ENCODE measurements around the gene MYRFL. TPM values are rescaled to one million over a fixed set of nuclear protein-coding genes. Genes with fewer than 3 reads are reported as not detected.
"Not testable (repeated sequence)": the region's sequence is repeated elsewhere in the genome, so short reads cannot be mapped to it uniquely, and the experiment has no call there.

The MYRFL gene
- total RNA-seq, 1 experiment from 2014 or later: not detected

DNA sequence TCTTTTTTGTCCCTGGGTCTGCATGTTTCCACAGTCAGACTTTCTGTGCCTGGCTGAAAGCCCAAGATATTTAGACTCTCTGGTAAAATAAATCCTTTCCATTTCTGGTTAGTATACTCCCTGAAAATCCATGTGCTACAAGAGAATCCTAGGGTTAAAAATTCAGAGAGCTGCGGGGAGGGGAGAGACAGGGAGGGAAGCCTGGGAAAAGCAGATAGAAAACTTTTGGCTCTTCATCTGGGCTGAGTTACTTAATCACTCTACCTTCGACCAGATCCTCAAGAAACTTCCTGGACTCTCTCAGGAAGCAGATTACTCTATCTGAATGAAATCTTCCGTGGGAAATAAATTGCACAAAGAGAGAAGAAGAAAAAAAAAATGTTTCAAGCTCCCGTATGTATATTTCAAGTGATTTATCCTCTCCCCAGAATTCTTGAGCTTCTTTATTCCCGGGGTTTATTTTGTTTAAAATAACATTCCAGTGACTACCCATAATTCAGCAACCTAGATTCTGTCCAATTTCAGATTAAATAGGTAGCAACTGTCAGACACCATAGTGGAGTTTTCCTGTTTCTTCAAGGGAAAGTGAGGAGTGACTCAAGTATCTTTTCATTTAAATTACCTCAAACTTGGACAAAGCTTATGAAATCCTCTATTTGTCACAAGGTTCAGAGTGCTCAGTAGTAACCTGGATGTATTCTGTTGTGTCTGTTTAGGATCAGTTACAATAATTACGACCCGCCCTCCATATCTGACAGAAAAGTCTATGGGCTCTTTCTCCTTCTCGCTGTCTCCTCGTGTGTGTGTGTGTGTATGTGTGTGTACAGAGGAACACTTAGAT lies 163.7 kb downstream of the MYRFL start:
- Histone ChIP-seq H3K79me2 (ENCODE audit: low read depth) (no peaks in the 10 kb centered on the region), H3K4me1 (replicated peaks; ENCODE audit: insufficient read depth) (peaks cover 23% of the 10 kb centered on the region), H3F3A (ENCODE audit: insufficient read depth, low read depth) (peaks cover 17% of the 10 kb centered on the region; the same call in 1 of the 2 replicates), H3K4me2 (peak overlapping the region; percentile 60), H3K4me3 (peak overlapping the region; percentile 17; the same call in 1 of the 2 replicates), H3K9me3 (ENCODE audit: insufficient read depth, low read depth) (no peaks in the 10 kb centered on the region), H4K20me1 (ENCODE audit: insufficient read depth) (no peaks in the 10 kb centered on the region), H3K27me3 (ENCODE audit: insufficient read depth, low read depth) (no peaks in the 10 kb centered on the region), H2AFZ (peak overlapping the region; percentile 84), H3K9me2 (ENCODE audit: insufficient read depth) (no peaks in the 10 kb centered on the region), H3K36me3 (ENCODE audit: low read depth) (no peaks in the 10 kb centered on the region), H3K27ac (peak overlapping the region; percentile 88)
- no peak for TF ChIP-seq EZH2 (IDR thresholded peaks at IDR 0.05; ENCODE audit: low read depth)
- TF ChIP-seq, protein P1, sequence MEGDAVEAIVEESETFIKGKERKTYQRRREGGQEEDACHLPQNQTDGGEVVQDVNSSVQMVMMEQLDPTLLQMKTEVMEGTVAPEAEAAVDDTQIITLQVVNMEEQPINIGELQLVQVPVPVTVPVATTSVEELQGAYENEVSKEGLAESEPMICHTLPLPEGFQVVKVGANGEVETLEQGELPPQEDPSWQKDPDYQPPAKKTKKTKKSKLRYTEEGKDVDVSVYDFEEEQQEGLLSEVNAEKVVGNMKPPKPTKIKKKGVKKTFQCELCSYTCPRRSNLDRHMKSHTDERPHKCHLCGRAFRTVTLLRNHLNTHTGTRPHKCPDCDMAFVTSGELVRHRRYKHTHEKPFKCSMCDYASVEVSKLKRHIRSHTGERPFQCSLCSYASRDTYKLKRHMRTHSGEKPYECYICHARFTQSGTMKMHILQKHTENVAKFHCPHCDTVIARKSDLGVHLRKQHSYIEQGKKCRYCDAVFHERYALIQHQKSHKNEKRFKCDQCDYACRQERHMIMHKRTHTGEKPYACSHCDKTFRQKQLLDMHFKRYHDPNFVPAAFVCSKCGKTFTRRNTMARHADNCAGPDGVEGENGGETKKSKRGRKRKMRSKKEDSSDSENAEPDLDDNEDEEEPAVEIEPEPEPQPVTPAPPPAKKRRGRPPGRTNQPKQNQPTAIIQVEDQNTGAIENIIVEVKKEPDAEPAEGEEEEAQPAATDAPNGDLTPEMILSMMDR (conservative IDR thresholded peaks at IDR 0.05): no peak
- no TSS peak for BruUV-seq (replicated peaks)
- DNase-seq: no peak
- ChIA-PET POLR2A (ENCODE audit: unreplicated experiment) (interaction anchor here (0.7 kb wide), 3 partner anchors 10 to 441 kb away, joined by 5 to 8 read pairs (median 6); no protein-coding TSS in a partner anchor), CTCF (no interaction called here)
- intact Hi-C loops (cut with micrococcal nuclease; ENCODE audit: unreplicated experiment): loop anchor here (10.0 kb wide), 1 partner anchor 116 kb away; no protein-coding TSS in a partner anchor

DNA sequence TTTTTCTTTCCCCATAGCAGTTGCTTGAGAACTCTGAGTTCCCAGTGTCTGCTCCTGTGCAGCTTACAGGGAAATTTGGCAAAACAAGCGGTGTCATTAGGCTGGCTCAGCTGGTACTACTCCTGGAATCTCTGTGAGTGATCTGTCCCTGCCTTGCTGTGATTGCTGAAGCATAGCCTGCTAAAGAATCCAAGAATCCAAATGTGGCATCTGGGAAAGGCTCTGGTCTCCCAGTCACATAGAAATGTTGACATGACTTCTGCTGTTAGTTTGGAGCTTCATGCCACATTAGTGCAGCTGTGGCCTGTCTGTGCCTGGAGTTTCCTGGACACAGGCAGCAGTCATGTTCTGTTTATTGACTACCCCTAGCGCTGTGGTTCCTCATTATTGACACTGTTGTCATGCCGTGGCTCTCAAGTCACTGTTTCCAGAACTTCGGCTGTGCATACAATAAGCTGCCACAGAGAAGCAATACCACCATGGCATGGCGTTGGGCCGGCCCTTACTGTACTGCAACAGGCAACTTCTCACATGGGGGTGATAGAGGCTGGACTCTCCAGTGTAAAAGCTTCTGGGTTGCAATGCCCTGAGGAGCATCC lies 166.8 kb downstream of the MYRFL start:
- no peak for TF ChIP-seq EZH2 (IDR thresholded peaks at IDR 0.05; ENCODE audit: low read depth)

DNA sequence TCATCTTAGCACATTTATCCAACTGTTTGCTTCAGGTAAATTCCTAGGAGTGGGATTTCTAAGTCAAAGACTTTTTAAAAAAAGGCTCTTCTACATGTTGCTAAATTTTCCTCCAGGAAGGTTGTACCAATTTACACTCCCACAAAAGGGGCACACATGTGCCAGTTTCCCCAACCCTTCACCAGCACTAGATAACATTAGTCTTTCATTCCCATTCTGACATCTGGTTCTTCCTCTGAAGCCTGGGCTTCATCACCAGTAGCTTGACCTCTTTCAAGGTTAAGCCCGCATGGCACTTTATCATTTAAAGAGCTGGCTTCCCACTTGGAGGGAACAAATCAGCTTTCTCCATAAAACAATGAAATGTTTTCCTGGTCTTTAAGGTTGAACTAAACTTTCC lies 168.4 kb downstream of the MYRFL start:
- no peaks in the 10 kb centered on the region for H3K79me2 ChIP-seq (ENCODE audit: low read depth)
- no peaks in the 10 kb centered on the region for H3K27me3 ChIP-seq (ENCODE audit: insufficient read depth, low read depth)
- peaks cover 8% of the 10 kb centered on the region for H3K4me1 ChIP-seq (replicated peaks; ENCODE audit: insufficient read depth)
- CTCF ChIA-PET: no interaction called here
- H3K4me3 ChIP-seq: no peak overlapping the region
- no peak overlapping the region for H2AFZ ChIP-seq
- H3K4me2 ChIP-seq: no peak overlapping the region
- no peak for DNase-seq
- peaks cover 5% of the 10 kb centered on the region; the same call in 1 of the 2 replicates for H3F3A ChIP-seq (ENCODE audit: insufficient read depth, low read depth)
- no peaks in the 10 kb centered on the region for H3K36me3 ChIP-seq (ENCODE audit: low read depth)
- no peaks in the 10 kb centered on the region for H3K9me2 ChIP-seq (ENCODE audit: insufficient read depth)
- intact Hi-C loops (cut with micrococcal nuclease; ENCODE audit: unreplicated experiment): no loop called here
- no peaks in the 10 kb centered on the region for H3K9me3 ChIP-seq (ENCODE audit: insufficient read depth, low read depth)
- no peak overlapping the region for H3K27ac ChIP-seq
- TF ChIP-seq, protein P1 (conservative IDR thresholded peaks at IDR 0.05): no peak
- no peak for TF ChIP-seq EZH2 (IDR thresholded peaks at IDR 0.05; ENCODE audit: low read depth)
- POLR2A ChIA-PET (ENCODE audit: unreplicated experiment): no interaction called here
- BruUV-seq (replicated peaks): no TSS peak
- no peaks in the 10 kb centered on the region for H4K20me1 ChIP-seq (ENCODE audit: insufficient read depth)

More for the DNA sequence above, 166.8 kb downstream of the MYRFL start:
- no peaks in the 10 kb centered on the region for H3K27me3 ChIP-seq (ENCODE audit: insufficient read depth, low read depth)
- peaks cover 23% of the 10 kb centered on the region for H3K4me1 ChIP-seq (replicated peaks; ENCODE audit: insufficient read depth)
- no peaks in the 10 kb centered on the region for H3K9me2 ChIP-seq (ENCODE audit: insufficient read depth)
- ChIA-PET POLR2A (ENCODE audit: unreplicated experiment) (interaction anchor here (0.6 kb wide), 1 partner anchor 63 kb away, joined by 5 read pairs; no protein-coding TSS in a partner anchor), CTCF (interaction anchor here (0.6 kb wide), 1 partner anchor 16 kb away, joined by 3 read pairs; no protein-coding TSS in a partner anchor)
- no peak overlapping the region for H2AFZ ChIP-seq
- H3K27ac ChIP-seq: no peak overlapping the region
- H4K20me1 ChIP-seq (ENCODE audit: insufficient read depth): no peaks in the 10 kb centered on the region
- no peak for DNase-seq
- H3K9me3 ChIP-seq (ENCODE audit: insufficient read depth, low read depth): no peaks in the 10 kb centered on the region
- no peaks in the 10 kb centered on the region for H3K79me2 ChIP-seq (ENCODE audit: low read depth)
- H3K4me3 ChIP-seq: no peak overlapping the region
- intact Hi-C loops (cut with micrococcal nuclease; ENCODE audit: unreplicated experiment): no loop called here
- H3F3A ChIP-seq (ENCODE audit: insufficient read depth, low read depth): peaks cover 17% of the 10 kb centered on the region; the same call in 1 of the 2 replicates
- no TSS peak for BruUV-seq (replicated peaks)
- no peak overlapping the region for H3K4me2 ChIP-seq
- H3K36me3 ChIP-seq (ENCODE audit: low read depth): no peaks in the 10 kb centered on the region

DNA sequence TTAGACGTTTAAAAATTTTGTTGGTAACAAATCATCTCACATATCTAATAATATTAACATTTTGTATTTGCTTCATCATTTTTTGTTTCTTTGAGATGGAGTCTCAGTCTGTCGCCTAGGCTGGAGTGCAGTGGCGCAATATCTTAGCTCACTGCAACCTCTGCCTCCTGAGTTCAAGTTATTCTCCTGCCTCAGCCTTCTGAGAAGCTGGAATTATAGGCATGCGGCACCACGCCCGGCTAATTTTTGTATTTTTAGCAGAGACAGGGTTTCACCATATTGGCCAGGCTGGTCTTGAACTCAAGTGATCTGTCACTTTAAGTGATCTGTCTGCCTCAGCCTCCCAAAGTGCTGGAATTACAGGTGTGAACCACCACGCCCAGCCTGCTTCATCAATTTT lies 169.1 kb downstream of the MYRFL start:
- H3K4me3 ChIP-seq; H3K9me3 ChIP-seq (ENCODE audit: insufficient read depth, low read depth); H3F3A ChIP-seq (ENCODE audit: insufficient read depth, low read depth); H3K4me2 ChIP-seq; H3K36me3 ChIP-seq (ENCODE audit: low read depth); H3K4me1 ChIP-seq (replicated peaks; ENCODE audit: insufficient read depth); H3K79me2 ChIP-seq (ENCODE audit: low read depth); CTCF ChIA-PET; DNase-seq; intact Hi-C loops (cut with micrococcal nuclease; ENCODE audit: unreplicated experiment); BruUV-seq (replicated peaks); H4K20me1 ChIP-seq (ENCODE audit: insufficient read depth); H3K27ac ChIP-seq; POLR2A ChIA-PET (ENCODE audit: unreplicated experiment); H2AFZ ChIP-seq; H3K9me2 ChIP-seq (ENCODE audit: insufficient read depth); H3K27me3 ChIP-seq (ENCODE audit: insufficient read depth, low read depth): not testable (repeated sequence)
